DMS153 (cell line): ENCODE results near the gene RYR1.
"Not testable (repeated sequence)": the region's sequence is repeated elsewhere in the genome, so short reads cannot be mapped to it uniquely, and the experiment has no call there.

Source experiments
- DNase-seq: peaks from one replicate; lab custom pipeline; 2025; lab: John Stamatoyannopoulos, UW

Gene RYR1

GRCh38 chr19:38457690-38458405 is 24.4 kb downstream of the RYR1 start:
- no peak for DNase-seq

GRCh38 chr19:38458991-38459390 is 25.5 kb downstream of the RYR1 start:
- DNase-seq = no peak

DNA sequence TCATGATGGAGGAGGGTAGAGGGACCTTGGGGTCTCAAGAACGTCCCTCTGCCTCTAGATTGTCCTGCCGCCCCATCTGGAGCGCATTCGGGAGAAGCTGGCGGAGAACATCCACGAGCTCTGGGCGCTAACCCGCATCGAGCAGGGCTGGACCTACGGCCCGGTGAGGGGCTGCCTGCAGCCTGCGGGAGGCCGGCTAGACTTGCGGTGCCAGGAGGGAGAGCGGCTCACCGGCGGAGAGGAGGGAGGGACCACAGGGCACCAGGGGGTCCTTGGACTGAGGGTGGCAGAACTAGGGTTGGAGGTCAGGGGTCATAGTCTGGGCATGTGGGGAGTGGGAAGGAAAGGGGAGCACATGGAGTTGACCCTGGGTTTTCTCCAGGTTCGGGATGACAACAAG is 29.9 kb downstream of the RYR1 start:
- no peak for DNase-seq

DNA sequence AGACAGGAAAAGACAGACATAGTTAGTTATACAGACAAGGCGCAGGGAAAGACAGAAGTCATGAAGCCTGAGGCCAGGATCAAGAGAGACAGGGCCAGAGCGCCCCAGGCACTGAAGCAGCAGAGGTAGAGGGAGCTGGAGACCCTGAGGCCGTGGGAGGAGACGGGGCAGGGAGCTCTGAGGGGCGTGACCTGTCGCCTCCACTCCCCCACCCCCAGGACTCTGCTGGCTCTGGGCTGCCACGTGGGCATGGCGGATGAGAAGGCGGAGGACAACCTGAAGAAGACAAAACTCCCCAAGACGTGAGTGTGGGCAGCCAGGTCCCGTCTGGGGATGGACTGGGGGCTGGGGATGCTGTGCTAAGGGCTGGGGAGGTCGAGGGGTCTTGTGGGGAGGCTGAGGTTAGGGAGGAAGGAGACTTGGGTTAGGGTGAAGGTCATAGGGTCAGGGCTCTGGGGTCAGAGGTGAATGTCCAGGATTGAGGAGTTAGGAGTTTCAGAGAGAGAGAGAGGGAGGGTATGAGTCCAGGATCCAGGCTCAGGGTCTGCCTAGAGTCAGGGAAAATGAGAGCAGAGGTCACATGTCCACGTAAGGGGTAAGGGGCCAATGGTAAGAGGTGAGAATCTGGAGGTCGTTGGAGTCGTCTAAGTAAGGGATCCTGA is 31.1 kb downstream of the RYR1 start:
- no peak for DNase-seq

- no peak for DNase-seq
These were observed 32.6 kb downstream of the RYR1 start for GRCh38 chr19:38466050-38466449.

DNA sequence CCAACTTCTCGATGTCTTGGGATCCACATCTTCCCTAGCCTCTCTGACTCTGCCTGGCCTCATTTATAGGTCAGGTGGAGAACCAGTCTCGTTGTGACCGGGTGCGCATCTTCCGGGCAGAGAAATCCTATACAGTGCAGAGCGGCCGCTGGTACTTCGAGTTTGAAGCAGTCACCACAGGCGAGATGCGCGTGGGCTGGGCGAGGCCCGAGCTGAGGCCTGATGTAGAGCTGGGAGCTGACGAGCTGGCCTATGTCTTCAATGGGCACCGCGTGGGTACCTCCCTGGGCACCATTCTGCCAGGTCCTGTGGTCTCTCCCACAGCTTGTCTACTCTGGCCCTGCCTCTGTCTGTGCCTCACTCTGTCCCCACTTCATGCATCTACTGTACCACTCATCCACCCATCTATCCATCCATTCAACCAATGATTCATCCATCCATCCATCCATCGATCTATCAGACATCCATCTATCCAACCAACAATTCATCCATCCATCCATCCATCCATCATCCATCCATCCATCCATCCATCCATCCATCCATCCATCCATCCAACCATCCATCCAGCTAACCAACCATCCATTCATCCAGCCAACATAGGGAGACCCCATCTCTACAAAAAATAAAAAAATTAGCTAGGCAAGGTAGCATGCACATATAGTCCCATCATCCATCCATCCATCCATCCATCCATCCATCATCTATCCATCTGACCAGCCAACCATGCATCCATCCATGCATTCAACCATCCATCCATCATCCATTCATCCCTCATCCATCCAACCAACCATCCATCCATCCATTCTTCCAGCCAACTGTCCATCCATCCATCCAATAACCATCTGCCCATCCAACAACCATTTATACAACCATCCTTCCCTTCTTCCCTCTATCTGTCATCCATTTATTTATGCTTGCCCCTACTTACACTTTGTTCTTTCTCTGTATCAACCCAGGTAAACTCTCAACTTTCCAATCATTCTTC is 34.3 kb downstream of the RYR1 start:
- no peak for DNase-seq

DNA sequence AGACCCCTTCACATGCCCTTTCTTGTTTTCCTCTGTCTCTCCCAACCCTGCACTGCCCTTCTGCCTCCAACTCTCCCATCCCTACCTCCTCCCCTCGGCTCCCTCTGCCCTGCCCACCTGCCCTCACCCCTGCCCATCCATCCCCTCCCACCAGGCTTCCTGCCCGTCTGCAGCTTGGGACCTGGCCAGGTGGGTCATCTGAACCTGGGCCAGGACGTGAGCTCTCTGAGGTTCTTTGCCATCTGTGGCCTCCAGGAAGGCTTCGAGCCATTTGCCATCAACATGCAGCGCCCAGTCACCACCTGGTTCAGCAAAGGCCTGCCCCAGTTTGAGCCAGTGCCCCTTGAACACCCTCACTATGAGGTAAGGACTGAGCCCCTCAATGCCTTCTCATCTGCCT is 35.7 kb downstream of the RYR1 start:
- no peak for DNase-seq

DNA sequence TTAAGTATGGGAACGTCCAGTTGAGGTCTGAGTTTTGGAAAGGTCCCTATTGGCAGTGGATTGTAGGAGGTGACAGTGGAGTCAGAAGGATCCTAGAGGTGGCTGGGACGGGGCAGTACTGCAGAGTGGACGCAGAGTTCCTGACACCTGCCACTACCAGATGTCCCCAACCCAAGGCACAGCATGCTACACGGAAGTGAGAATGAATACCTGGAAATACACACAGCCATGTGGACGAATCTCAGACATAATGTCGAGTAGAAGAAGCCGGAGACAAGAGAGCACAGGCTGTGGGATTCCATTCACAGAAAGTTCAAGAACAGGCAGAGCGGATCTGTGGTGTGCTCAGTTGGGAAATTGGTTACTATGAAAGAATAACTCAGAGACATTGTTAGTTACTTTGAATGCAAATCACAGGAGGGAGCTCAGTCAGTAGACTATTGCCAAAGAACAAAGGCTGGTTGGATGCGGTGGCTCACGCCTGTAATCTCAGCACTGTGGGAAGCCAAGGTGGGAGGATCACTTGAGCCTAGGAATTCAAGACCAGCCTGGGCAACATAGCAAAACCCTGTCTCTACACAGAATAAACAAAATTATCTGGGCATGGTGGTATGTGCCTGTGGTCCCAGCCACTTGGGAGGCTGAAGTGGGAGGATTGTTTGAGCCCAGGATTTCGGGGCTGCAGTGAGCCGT is 37.4 kb downstream of the RYR1 start:
- DNase-seq = no peak

DNA sequence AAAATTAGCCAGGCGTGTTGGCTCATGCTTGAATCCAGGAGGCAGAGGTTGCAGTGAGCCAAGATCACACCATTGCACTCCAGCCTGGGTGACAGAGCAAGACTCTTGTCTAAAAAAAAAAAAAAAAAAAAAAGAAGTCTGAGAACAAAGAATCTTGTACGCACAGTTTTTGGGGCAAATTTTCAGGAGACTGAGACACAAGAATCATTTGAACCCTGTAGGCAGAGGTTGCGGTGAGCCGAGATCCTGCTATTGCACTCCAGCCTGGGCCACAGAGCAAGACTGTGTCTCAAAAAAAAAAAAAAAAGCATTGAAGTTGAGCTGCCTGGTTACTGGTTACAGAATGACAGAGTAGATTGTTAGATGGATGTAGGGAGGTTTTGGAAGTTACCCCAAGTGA is 39.2 kb downstream of the RYR1 start:
- not testable (repeated sequence) for DNase-seq

DNA sequence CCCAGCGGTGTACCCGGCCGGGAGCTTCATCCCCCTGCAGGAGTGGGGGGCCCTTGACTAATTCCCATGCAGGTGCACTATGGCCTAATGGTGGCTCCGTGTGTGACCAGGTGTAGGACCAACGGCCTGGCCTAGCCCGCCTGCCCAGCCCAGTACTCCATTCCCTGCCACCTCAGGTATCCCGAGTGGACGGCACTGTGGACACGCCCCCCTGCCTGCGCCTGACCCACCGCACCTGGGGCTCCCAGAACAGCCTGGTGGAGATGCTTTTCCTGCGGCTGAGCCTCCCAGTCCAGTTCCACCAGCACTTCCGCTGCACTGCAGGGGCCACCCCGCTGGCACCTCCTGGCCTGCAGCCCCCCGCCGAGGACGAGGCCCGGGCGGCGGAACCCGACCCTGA is 39.7 kb downstream of the RYR1 start:
- no peak for DNase-seq

- DNase-seq = no peak
These were observed 41.7 kb downstream of the RYR1 start for GRCh38 chr19:38475176-38475575.

DNA sequence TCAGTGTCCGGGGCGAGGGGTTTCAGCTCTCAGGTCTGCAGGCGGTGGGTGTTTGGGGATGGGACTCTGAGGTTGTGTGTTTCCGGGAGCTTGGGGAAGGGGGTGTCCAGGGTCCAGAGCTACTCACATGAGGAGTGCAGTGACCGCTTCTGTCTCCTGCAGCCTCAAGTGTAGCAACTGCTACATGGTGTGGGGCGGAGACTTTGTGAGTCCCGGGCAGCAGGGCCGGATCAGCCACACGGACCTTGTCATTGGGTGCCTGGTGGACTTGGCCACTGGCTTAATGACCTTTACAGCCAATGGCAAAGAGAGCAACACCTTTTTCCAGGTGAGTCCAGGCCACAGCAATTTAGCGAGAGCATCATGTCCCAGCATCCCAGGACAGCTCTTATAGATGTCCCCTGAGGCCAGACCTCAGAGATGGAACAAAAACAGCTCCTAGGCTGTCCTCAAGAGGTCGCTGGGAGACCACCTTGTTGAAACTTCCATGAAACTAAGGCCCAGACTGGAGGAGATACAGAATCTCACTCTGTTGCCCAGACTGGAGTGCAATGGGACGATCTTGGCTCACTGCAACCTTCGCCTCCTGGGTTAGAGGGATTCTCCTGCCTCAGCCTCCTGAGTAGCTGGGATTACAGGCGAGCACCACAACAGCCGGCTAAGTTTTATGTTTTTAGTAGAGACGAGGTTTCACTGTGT is 44.9 kb downstream of the RYR1 start:
- no peak for DNase-seq

- DNase-seq = no peak
These were observed 49.0 kb downstream of the RYR1 start for GRCh38 chr19:38482496-38482895.

DNA sequence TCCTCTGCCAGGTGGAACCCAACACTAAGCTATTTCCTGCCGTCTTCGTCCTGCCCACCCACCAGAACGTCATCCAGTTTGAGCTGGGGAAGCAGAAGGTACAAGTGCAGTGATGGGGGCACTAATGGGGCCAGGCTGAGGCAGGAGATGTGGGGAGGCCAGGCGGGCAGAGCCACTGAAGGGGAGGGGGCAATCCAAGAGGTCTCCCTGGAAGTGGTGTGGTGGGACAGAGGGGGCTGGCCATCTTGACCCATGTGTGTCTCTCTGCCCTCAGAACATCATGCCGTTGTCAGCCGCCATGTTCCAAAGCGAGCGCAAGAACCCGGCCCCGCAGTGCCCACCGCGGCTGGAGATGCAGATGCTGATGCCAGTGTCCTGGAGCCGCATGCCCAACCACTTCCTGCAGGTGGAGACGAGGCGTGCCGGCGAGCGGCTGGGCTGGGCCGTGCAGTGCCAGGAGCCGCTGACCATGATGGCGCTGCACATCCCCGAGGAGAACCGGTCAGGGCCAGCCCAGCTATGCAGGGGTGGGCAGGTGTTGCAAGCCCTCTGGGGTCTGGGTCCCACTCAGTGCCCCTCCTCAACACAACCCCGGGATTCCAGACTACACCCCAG is 49.6 kb downstream of the RYR1 start:
- DNase-seq = no peak

DNA sequence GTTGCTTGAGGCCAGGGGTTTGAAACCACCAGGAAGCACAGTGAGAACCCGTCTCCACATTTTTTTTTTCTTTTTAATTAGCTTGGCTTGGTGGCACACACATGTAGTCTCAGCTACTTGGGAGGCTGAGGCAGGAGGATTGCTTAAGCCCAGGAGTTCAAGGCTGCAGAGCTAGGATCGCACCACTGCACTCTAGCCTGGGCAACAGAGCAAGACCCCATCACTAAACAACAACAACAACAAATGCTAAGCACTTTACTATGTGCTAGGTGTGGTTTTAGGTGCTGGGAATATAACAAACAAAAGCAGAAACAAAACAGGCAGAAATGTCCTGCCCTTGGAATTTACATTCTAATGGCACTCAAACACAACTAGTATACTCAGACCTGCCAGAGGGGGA is 51.3 kb downstream of the RYR1 start:
- no peak for DNase-seq

GRCh38 chr19:38485541-38486285 is 52.2 kb downstream of the RYR1 start:
- no peak for DNase-seq

DNA sequence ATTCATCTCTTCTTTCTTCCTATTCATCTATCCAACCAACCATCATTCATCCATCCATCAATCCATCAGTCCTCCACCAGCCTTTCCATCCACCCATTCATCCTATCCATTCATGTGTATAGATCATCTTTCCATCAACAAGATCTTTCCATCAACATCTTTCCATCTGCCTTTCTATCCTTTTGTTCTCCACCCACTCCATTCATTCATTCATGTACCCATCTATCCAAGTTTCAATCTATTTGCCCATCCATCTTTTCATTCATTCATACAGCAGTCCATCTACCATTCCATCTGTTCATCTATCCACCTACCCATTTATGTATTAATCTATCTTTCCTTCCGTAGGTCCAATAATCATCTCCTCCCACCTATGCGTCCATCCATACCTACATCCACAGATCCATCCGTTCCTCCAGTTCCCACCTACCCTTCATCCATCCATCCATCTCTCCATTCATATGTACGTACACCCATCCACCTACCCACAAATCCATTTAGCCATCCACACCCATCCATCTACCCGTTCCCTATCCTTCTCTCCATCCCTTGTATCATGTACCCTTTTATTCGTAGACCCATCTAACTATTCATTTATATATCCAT is 53.3 kb downstream of the RYR1 start:
- DNase-seq = no peak

- DNase-seq = no peak
These were observed 54.6 kb downstream of the RYR1 start for GRCh38 chr19:38488096-38488495.

DNA sequence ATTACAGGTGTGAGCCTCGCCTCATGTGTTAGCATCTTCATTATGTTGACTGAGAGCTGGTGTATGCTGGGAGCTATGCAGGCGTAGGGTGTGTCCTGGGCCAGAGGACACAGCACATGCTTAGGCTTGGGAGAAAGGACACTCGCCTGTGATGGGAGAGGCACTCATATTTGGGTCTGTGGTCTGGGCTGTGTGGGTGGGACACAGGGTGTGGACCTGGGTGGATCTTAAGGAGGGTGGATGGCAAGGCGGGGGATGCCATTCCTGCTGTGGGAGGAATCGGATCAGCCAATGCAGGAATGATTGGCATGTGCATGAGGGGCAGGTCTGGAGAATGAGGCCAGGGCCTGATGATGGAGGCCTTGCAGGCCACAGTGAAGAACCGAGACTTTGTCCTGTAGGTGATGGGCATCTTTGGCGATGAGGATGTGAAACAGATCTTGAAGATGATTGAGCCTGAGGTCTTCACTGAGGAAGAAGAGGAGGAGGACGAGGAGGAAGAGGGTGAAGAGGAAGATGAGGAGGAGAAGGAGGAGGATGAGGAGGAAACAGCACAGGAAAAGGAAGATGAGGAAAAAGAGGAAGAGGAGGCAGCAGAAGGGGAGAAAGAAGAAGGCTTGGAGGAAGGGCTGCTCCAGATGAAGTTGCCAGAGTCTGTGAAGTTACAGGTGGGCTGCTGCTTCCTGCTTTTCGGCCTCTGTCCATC is 55.4 kb downstream of the RYR1 start:
- no peak for DNase-seq
